Measurements from ENCODE around the gene MIER2. TPM values are rescaled to one million over a fixed set of nuclear protein-coding genes. Genes with fewer than 3 reads are reported as not detected.

Gene MIER2
- total and polyA plus RNA-seq, 10 of the 15 experiments (the other 5 are each of a cell fraction or from before 2014, with no cell fraction given): 0.48 to 23.6 (median 12.1) TPM

- no peak for TF ChIP-seq CUX1 (IDR thresholded peaks at IDR 0.05; ENCODE audit: insufficient replicate concordance, low read depth, low read length)
- no peak for TF ChIP-seq MLLT1 (IDR thresholded peaks at IDR 0.05)
- no peak for TF ChIP-seq TCF7 (IDR thresholded peaks at IDR 0.05; ENCODE audit: borderline replicate concordance)
- no peak for TF ChIP-seq ZNF274 (IDR thresholded peaks at IDR 0.05; ENCODE audit: insufficient read depth, insufficient read length)
- TF ChIP-seq ZBED1 (IDR thresholded peaks at IDR 0.05; ENCODE audit: borderline replicate concordance): no peak
- TF ChIP-seq ELK1 (IDR thresholded peaks at IDR 0.05; ENCODE audit: low read depth, low read length): no peak
- TF ChIP-seq CBX5 (IDR thresholded peaks at IDR 0.05; ENCODE audit: low read depth): no peak
- TF ChIP-seq ASH2L (IDR thresholded peaks at IDR 0.05; ENCODE audit: borderline replicate concordance, low read depth): no peak
Observed at GRCh38 chr19:391726-392374, 47.3 kb upstream of the MIER2 start (continued).

All from GM12878 (cell line).